Measurements from ENCODE around the gene SAMD4A. TPM values are rescaled to one million over a fixed set of nuclear protein-coding genes. Genes with fewer than 3 reads are reported as not detected.

Gene SAMD4A
- total RNA-seq, 2 donors from 2014 or later = 1.9 to 8.0 TPM

DNA sequence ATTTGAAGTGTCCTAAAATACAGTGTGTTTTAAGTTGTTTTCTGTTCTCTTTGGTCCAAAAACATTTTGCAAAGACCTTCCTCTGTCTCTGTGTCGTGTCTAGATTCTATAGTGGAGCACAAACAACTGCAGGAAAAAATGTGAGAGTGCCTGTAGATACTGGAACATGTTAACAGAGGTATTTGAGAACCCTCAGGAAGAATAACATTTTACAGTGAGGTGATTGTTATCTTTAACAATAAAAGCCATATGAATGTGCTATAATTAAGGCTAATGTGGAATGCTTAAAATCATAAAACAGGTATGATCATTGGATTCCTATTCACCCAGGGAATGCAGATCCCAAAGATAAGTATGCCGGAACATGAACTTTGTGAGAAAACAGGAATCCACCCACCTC lies 98.0 kb downstream of the SAMD4A start:
- Histone ChIP-seq H3K9me3 (ENCODE audit: control insufficient read depth, low read length) (no peaks in the 10 kb centered on the region), H3K27ac (ENCODE audit: low read depth, low read length) (no peak overlapping the region), H3K36me3 (ENCODE audit: control insufficient read depth, insufficient read depth, low read length) (no peaks in the 10 kb centered on the region), H3K9ac (ENCODE audit: extremely low read depth, low read length, poor library complexity, severe bottlenecking) (no peak overlapping the region), H3K4me3 (ENCODE audit: low read length) (no peak overlapping the region), H3K27me3 (ENCODE audit: control insufficient read depth, insufficient read depth, low read length, poor library complexity, severe bottlenecking) (no peaks in the 10 kb centered on the region), H3K4me1 (ENCODE audit: control insufficient read depth, insufficient read depth, low read length) (no peaks in the 10 kb centered on the region)
- no peak overlapping the region for H3K27ac Mint-ChIP-seq
- TF ChIP-seq, protein P1, sequence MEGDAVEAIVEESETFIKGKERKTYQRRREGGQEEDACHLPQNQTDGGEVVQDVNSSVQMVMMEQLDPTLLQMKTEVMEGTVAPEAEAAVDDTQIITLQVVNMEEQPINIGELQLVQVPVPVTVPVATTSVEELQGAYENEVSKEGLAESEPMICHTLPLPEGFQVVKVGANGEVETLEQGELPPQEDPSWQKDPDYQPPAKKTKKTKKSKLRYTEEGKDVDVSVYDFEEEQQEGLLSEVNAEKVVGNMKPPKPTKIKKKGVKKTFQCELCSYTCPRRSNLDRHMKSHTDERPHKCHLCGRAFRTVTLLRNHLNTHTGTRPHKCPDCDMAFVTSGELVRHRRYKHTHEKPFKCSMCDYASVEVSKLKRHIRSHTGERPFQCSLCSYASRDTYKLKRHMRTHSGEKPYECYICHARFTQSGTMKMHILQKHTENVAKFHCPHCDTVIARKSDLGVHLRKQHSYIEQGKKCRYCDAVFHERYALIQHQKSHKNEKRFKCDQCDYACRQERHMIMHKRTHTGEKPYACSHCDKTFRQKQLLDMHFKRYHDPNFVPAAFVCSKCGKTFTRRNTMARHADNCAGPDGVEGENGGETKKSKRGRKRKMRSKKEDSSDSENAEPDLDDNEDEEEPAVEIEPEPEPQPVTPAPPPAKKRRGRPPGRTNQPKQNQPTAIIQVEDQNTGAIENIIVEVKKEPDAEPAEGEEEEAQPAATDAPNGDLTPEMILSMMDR (conservative IDR thresholded peaks at IDR 0.05) = no peak
- no peak overlapping the region for H3K4me3 Mint-ChIP-seq
- no peak for DNase-seq
- H3K9me3 Mint-ChIP-seq = no peaks in the 10 kb centered on the region
- peaks cover 3% of the 10 kb centered on the region for H3K4me1 Mint-ChIP-seq
- no peaks in the 10 kb centered on the region for H3K27me3 Mint-ChIP-seq (ENCODE audit: insufficient read depth)
- WGBS, 2 experiments (ENCODE audit: insufficient coverage in 1 of 2, insufficient read length in 1 of 2) = 82 to 100% methylated on average over 1 to 2 of the region's 2 CpGs
- no peaks in the 10 kb centered on the region for H3K36me3 Mint-ChIP-seq (ENCODE audit: low read depth)

DNA sequence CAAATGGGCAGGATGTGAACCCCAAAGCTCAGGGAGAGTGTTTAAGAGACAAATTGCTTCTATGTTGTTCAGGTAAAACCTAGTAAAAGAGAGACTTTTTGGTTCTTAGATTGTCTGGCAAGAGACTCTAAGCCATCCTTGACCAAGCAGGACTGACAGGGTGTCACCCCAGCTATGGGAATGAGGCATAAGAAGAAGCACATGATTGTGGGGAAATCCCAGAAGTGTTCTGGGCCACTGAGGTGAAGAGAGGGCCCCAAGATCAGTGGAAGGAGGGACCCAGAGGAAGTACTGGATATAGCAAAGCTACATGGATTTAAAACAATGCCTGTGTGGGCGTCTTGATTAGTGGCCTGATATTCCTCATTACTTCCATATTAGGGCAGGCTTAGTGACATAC lies 99.0 kb downstream of the SAMD4A start:
- H3K9me3 Mint-ChIP-seq = no peaks in the 10 kb centered on the region
- no peak overlapping the region for H3K4me3 Mint-ChIP-seq
- Histone ChIP-seq H3K36me3 (ENCODE audit: control insufficient read depth, insufficient read depth, low read length) (no peaks in the 10 kb centered on the region), H3K4me1 (ENCODE audit: control insufficient read depth, insufficient read depth, low read length) (no peaks in the 10 kb centered on the region), H3K27me3 (ENCODE audit: control insufficient read depth, insufficient read depth, low read length, poor library complexity, severe bottlenecking) (no peaks in the 10 kb centered on the region), H3K9ac (ENCODE audit: extremely low read depth, low read length, poor library complexity, severe bottlenecking) (no peak overlapping the region), H3K4me3 (ENCODE audit: low read length) (no peak overlapping the region), H3K9me3 (ENCODE audit: control insufficient read depth, low read length) (no peaks in the 10 kb centered on the region), H3K27ac (ENCODE audit: low read depth, low read length) (no peak overlapping the region)
- no peaks in the 10 kb centered on the region for H3K27me3 Mint-ChIP-seq (ENCODE audit: insufficient read depth)
- 94 to 100% methylated on average over 1 of the region's 1 CpG for WGBS, 2 experiments (ENCODE audit: insufficient coverage in 1 of 2, insufficient read length in 1 of 2)
- peaks cover 3% of the 10 kb centered on the region for H3K4me1 Mint-ChIP-seq
- H3K27ac Mint-ChIP-seq = no peak overlapping the region
- no peaks in the 10 kb centered on the region for H3K36me3 Mint-ChIP-seq (ENCODE audit: low read depth)
- TF ChIP-seq, protein P1 (conservative IDR thresholded peaks at IDR 0.05) = no peak
- no peak for DNase-seq

DNA sequence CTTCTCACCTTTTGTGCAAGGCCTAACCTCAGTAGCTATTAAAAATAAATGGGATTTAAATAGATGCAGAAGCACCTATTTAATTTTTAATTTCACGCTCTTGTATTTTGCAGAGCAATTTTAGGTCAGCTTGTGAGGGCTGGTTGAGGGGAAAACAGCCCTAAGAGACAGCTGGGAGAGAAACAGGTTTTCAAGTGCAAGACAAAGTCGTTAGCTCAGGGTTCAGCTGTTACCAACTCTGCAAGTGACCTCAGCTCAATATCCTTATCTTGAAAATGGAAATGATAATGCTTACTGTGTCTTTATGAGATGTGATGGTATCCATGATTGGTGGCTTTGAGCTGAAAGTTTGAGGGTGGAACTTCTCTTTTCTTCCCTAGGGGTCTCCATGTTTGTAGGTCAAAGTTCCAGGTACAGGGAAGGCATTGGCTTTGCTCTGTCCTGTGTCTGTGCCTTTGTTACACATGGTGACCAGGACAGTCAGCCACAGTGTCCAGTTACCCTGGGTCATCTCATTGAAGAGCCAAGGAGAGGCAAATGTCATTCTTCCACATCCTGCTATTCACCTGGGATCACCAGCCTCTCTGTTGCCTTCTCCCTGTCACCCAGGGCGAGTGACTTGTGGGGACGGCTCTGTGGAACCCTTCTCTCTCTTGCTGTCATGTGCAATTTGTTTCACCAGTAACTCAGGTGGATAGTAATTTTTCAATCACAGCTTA lies 100.3 kb downstream of the SAMD4A start:
- Histone ChIP-seq H3K4me1 (ENCODE audit: control insufficient read depth, insufficient read depth, low read length) (no peaks in the 10 kb centered on the region), H3K9ac (ENCODE audit: extremely low read depth, low read length, poor library complexity, severe bottlenecking) (no peak overlapping the region), H3K27me3 (ENCODE audit: control insufficient read depth, insufficient read depth, low read length, poor library complexity, severe bottlenecking) (no peaks in the 10 kb centered on the region), H3K9me3 (ENCODE audit: control insufficient read depth, low read length) (no peaks in the 10 kb centered on the region), H3K4me3 (ENCODE audit: low read length) (no peak overlapping the region), H3K36me3 (ENCODE audit: control insufficient read depth, insufficient read depth, low read length) (no peaks in the 10 kb centered on the region), H3K27ac (ENCODE audit: low read depth, low read length) (no peak overlapping the region)
- 90 to 93% methylated on average over 2 to 4 of the region's 4 CpGs for WGBS, 2 experiments (ENCODE audit: insufficient coverage in 1 of 2, insufficient read length in 1 of 2)
- no peak for DNase-seq
- H3K36me3 Mint-ChIP-seq (ENCODE audit: low read depth) = no peaks in the 10 kb centered on the region
- TF ChIP-seq, protein P1 (conservative IDR thresholded peaks at IDR 0.05) = no peak
- H3K4me1 Mint-ChIP-seq = peaks cover 12% of the 10 kb centered on the region
- no peaks in the 10 kb centered on the region for H3K9me3 Mint-ChIP-seq
- H3K27me3 Mint-ChIP-seq (ENCODE audit: insufficient read depth) = no peaks in the 10 kb centered on the region
- H3K4me3 Mint-ChIP-seq = no peak overlapping the region
- H3K27ac Mint-ChIP-seq = no peak overlapping the region
